ENCODE data around the gene CYP24A1. TPM values are rescaled to one million over a fixed set of nuclear protein-coding genes. Genes with fewer than 3 reads are reported as not detected.

Gene CYP24A1
- total RNA-seq, 1 donor from 2014 or later, result not detected

DNA sequence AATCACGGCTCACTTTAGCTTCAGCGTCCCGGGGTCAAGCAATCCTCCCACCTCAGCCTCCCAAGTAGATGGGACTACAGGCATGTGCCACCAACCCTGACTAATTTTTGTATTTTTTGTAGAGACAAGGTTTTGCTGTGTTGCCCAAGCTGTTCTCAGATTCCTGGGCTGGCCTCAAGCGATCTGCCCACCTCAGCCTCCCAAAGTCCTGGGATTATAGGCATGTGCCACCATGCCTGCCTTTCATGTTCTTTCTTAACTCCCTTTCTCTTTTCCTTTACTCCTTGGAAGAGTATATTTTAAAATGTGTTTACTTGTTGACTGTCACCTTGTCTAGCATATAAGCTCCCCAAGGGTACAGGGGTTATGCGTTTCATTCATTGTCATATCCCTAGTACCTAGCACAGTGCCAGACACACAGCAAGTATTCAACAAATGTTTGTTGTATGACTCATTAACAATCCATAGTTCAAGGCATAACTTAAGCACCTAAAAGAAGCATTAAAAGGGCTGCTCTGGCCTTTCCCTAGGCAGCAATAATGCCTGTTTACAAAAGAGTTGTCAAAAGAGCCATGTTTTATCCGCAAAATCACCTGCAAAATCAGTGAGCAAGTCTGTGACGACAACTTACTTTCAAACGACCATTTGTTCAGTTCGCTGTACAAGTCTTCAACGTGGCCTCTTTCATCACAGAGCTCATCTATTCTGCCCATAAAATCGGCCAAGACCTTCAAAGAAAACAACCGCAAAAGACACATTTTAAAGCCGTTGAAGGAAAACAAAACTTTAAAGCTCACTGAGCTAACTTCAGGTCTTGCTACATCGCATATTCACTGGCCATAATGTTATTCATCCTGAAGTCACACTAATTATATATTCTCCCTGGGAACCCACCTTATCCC is 4.6 kb downstream of the CYP24A1 start:
- ATAC-seq (ENCODE audit: low read depth) (no peak), DNase-seq (no peak)
- H3K4me1 Mint-ChIP-seq, result peaks cover 7% of the 10 kb centered on the region
- TF ChIP-seq, protein P1, sequence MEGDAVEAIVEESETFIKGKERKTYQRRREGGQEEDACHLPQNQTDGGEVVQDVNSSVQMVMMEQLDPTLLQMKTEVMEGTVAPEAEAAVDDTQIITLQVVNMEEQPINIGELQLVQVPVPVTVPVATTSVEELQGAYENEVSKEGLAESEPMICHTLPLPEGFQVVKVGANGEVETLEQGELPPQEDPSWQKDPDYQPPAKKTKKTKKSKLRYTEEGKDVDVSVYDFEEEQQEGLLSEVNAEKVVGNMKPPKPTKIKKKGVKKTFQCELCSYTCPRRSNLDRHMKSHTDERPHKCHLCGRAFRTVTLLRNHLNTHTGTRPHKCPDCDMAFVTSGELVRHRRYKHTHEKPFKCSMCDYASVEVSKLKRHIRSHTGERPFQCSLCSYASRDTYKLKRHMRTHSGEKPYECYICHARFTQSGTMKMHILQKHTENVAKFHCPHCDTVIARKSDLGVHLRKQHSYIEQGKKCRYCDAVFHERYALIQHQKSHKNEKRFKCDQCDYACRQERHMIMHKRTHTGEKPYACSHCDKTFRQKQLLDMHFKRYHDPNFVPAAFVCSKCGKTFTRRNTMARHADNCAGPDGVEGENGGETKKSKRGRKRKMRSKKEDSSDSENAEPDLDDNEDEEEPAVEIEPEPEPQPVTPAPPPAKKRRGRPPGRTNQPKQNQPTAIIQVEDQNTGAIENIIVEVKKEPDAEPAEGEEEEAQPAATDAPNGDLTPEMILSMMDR (IDR thresholded peaks at IDR 0.05), result no peak
- H3K36me3 Mint-ChIP-seq (ENCODE audit: low read depth), result no peaks in the 10 kb centered on the region
- ChIA-PET POLR2A (no interaction called here), CTCF (no interaction called here)
- H3K27ac Mint-ChIP-seq, result no peak overlapping the region
- peaks cover 51% of the 10 kb centered on the region for H3K27me3 Mint-ChIP-seq
- intact Hi-C loops (cut with micrococcal nuclease), result no loop called here
- H3K4me3 Mint-ChIP-seq, result no peak overlapping the region
- H3K9me3 Mint-ChIP-seq, result no peaks in the 10 kb centered on the region

DNA sequence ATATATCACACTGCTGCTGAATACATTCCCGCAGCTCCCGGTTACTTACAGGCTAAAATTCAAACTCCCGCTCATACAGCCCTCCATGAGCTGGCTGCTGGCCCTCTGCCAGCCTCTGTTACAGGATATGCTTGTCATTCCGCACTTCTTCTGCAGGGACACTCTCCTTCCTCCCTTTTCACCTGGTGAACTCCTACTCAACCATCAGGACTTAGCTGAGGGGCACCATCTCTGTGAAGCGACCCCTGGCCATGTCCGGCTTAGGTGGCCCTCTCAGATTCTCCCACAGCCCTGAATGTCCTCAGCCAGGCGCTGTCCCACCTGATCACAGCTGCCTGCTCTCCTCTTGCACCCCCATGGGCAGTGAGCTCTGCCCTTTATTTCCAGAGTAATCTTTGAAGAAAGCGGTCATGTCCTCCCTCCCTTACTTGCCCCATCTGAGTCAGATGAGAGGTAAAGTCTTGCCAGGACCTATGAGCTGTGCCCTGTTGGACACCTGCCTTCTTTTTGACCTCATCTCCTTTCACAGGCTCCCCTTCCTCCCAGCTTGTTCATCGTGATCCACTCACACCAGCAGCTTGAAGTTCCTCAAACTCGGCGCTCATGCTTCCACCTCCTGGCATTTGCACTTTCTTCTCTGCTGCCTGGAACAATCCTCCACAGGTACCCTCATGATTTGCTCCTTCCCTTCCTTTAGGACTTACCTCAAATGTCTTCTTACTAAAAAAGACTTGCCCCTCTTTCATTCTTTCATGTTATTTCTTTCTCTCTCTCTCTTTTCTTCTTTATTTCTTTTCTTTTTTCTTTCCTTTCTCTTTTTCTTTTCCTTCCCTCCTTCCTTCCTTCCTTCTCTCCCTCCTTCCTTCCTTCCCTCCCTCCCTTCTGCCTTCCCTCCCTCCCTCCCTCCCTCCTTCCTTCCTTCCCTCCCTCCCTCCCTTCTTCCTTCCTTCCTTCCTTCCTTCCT is 5.6 kb downstream of the CYP24A1 start:
- no peaks in the 10 kb centered on the region for H3K4me1 Mint-ChIP-seq
- peaks cover 44% of the 10 kb centered on the region for H3K27me3 Mint-ChIP-seq
- CTCF ChIA-PET, result interaction anchor here (0.9 kb wide), 1 partner anchor 61 kb away, joined by 3 read pairs; no protein-coding TSS in a partner anchor
- ATAC-seq (ENCODE audit: low read depth), result no peak
- H3K27ac Mint-ChIP-seq, result no peak overlapping the region
- POLR2A ChIA-PET, result interaction anchor here (0.6 kb wide), 1 partner anchor 466 kb away, joined by 3 read pairs; no protein-coding TSS in a partner anchor
- intact Hi-C loops (cut with micrococcal nuclease), result no loop called here
- TF ChIP-seq, protein P1 (IDR thresholded peaks at IDR 0.05), result no peak
- no peaks in the 10 kb centered on the region for H3K9me3 Mint-ChIP-seq
- DNase-seq, result no peak
- no peak overlapping the region for H3K4me3 Mint-ChIP-seq
- no peaks in the 10 kb centered on the region for H3K36me3 Mint-ChIP-seq (ENCODE audit: low read depth)

DNA sequence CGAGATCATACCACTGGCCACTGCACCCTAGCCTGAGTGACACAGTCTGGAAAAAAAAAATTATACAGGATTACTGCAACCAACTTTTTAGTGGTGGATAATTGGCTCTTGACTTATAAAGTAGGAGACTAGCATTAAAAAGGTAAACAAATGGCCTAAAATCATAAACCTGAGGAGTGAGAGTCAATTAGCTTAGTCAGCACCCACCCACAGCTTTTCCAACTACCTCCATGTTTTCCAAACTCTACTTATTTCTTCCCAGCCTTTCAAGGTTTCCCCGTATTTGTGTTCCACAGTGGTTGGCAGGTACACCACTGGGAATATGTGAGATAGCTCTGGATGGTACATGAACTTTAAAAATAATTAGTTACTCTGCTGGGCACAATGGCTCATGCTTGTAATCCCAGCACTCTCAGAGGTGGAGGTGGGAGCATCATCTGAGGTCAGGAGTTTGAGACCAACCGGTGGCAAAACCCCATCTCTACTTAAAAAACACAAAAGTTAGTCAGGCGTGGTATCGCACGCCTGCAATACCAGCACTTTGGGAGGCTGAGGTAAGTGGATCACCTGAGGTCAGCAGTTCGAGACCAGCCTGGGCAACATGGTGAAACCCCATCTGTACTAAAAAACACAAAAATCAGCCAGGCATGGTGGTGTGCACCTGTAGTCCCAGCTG is 6.7 kb downstream of the CYP24A1 start:
- ATAC-seq (ENCODE audit: low read depth) (no peak), DNase-seq (no peak)
- Mint-ChIP-seq H3K9me3 (no peaks in the 10 kb centered on the region), H3K4me1 (no peaks in the 10 kb centered on the region), H3K36me3 (ENCODE audit: low read depth) (no peaks in the 10 kb centered on the region), H3K27ac (no peak overlapping the region), H3K27me3 (peaks cover 34% of the 10 kb centered on the region), H3K4me3 (no peak overlapping the region)
- TF ChIP-seq, protein P1 (IDR thresholded peaks at IDR 0.05), result no peak
- CTCF ChIA-PET, result no interaction called here
- intact Hi-C loops (cut with micrococcal nuclease), result no loop called here
- POLR2A ChIA-PET, result no interaction called here

DNA sequence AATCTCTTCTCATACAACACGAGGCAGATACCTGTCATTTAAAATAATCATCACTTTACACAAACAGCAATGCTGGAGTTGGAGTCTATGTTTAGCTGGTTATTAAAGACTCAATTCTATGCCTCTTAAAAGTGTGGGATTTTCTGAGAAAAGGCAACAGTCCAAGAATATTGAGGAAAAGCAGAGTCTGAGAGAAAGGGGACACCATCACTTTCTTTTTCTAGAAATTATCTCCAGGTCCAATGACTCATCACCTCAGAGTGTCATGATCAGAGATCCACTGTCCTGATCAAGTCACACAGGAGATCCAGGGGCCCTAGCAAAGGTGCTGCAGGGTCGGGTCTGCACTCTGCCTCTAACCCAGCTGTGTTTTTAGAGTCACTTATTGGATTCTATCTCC is 8.0 kb downstream of the CYP24A1 start:
- Mint-ChIP-seq H3K27me3 (peaks cover 25% of the 10 kb centered on the region), H3K4me3 (no peak overlapping the region), H3K4me1 (no peaks in the 10 kb centered on the region), H3K36me3 (ENCODE audit: low read depth) (no peaks in the 10 kb centered on the region), H3K27ac (no peak overlapping the region), H3K9me3 (no peaks in the 10 kb centered on the region)
- no peak for ATAC-seq (ENCODE audit: low read depth)
- no peak for DNase-seq
- TF ChIP-seq, protein P1 (IDR thresholded peaks at IDR 0.05), result no peak
- intact Hi-C loops (cut with micrococcal nuclease), result no loop called here
- POLR2A ChIA-PET, result no interaction called here
- CTCF ChIA-PET, result no interaction called here

Measured in activated B cell treated with CpG ODN at 0.5 μM for 24 hours (primary cell).